PC-3 (cell line): Measurements from ENCODE around the gene ESYT2. TPM values are rescaled to one million over a fixed set of nuclear protein-coding genes. Genes with fewer than 3 reads are reported as not detected.

Experiments used
- ATAC-seq: fragments of 200-7000 bp; cut with Tn5 transposase; 2 replicates; pipeline ENCODE4 v1.9.1; 2020; ENCODE audit warnings: mild to moderate bottlenecking, moderate library complexity
- BruUV-seq: library from RNA; stranded (reverse); fragments of 400-500 nt; replicated peaks from 2 replicates; lab custom pipeline; 2021; lab: Mats Ljungman, UMichigan
- CTCF ChIA-PET: fragments of 300-600 bp; sonication (Branson Sonifier 250); formaldehyde crosslinking; loops from one replicate; lab custom pipeline; 2022; ENCODE audit warnings: antibody characterized with exemption; lab: Charles Lee
- POLR2A ChIA-PET: fragments of 300-600 bp; sonication (Branson Sonifier 250); formaldehyde crosslinking; loops from one replicate; lab custom pipeline; 2022; ENCODE audit warnings: antibody characterized with exemption; ENCODE audit not compliant: unreplicated experiment; lab: Charles Lee
- DNase-seq: peaks from one replicate; pipeline ENCODE4 v3.0.0-alpha.2; 2015
- H2AFZ ChIP-seq: fragments of 300-600 bp; sonication (generic); 2 replicates; pipeline ENCODE4 v1.6.0; 2016; ENCODE audit warnings: antibody characterized with exemption, low read length
- H3F3A ChIP-seq: fragments of 300-600 bp; sonication (generic); one replicate; pipeline ENCODE4 v1.6.0; 2017; ENCODE audit warnings: antibody characterized with exemption, low read length, control low read depth, mild to moderate bottlenecking; ENCODE audit not compliant: unreplicated experiment
- H3K27ac ChIP-seq: fragments of 300-600 bp; sonication (generic); 2 replicates; pipeline ENCODE4 v1.5.1; 2016; ENCODE audit warnings: mild to moderate bottlenecking, low read length
- H3K27me3 ChIP-seq: fragments of 300-600 bp; sonication (generic); 2 replicates; pipeline ENCODE4 v1.6.1; 2016; ENCODE audit warnings: low read length, mixed read lengths
- H3K36me3 ChIP-seq: fragments of 300-600 bp; sonication (generic); 2 replicates; pipeline ENCODE4 v1.6.1; 2016; ENCODE audit warnings: low read depth, mixed run types, low read length, mixed read lengths
- H3K4me1 ChIP-seq: fragments of 300-600 bp; sonication (generic); 2 replicates; pipeline ENCODE4 v1.5.1; 2016; ENCODE audit warnings: low read length; ENCODE audit not compliant: insufficient read depth
- H3K4me2 ChIP-seq: fragments of 300-600 bp; sonication (generic); 2 replicates; pipeline ENCODE4 v1.6.0; 2016; ENCODE audit warnings: low read length
- H3K4me3 ChIP-seq: fragments of 300-600 bp; sonication (generic); 2 replicates; pipeline ENCODE4 v1.5.1; 2016; ENCODE audit warnings: mild to moderate bottlenecking, low read length, mixed read lengths
- H3K79me2 ChIP-seq: fragments of 300-600 bp; sonication (generic); 2 replicates; pipeline ENCODE4 v1.6.1; 2017; ENCODE audit warnings: low read length, mixed read lengths
- H3K9ac ChIP-seq: fragments of 300-600 bp; sonication (generic); 2 replicates; pipeline ENCODE4 v1.6.0; 2016; ENCODE audit warnings: mild to moderate bottlenecking, low read length
- H3K9me2 ChIP-seq: fragments of 300-600 bp; sonication (generic); replicated peaks from 2 replicates; pipeline ENCODE4 v1.6.1; 2016; ENCODE audit warnings: mixed run types, low read length, mixed read lengths
- H3K9me3 ChIP-seq: fragments of 300-600 bp; sonication (generic); 2 replicates; pipeline ENCODE4 v1.6.1; 2016; ENCODE audit warnings: low read length, mixed read lengths
- H4K20me1 ChIP-seq: fragments of 300-600 bp; sonication (generic); 2 replicates; pipeline ENCODE4 v1.6.1; 2016; ENCODE audit warnings: low read length, mixed read lengths
- EZH2 ChIP-seq: fragments of 300-600 bp; sonication (generic); IDR thresholded peaks from one replicate; pipeline ENCODE4 v1.6.1; 2017; ENCODE audit warnings: antibody characterized with exemption, mild to moderate bottlenecking, low read length; ENCODE audit not compliant: unreplicated experiment
- EZH2phosphoT487 ChIP-seq: fragments of 300-600 bp; sonication (generic); IDR thresholded peaks from 2 replicates; pipeline ENCODE4 v1.6.1; 2018; ENCODE audit warnings: mild to moderate bottlenecking, antibody characterized with exemption, low read length, borderline replicate concordance
- intact Hi-C: fragments of 100-400 bp; cut with micrococcal nuclease; formaldehyde crosslinking; loops from 2 replicates; pipeline ENCODE4 v1.9.0; 2023
- total RNA-seq: library from RNA; depleted of rRNA; stranded (reverse); fragments of >200 nt; gene quantifications from 2 replicates; pipeline ENCODE4 v1.2.3, GENCODE V29; 2014
- TF ChIP-seq, protein P1 (sequence below): fragments of 300-600 bp; sonication (generic); conservative IDR thresholded peaks from 2 replicates; pipeline ENCODE4 v1.5.1; 2017; ENCODE audit warnings: antibody characterized with exemption, low read depth, mild to moderate bottlenecking, low read length

The ESYT2 gene
- total RNA-seq, 1 experiment from 2014 or later, result 76.1 TPM

DNA sequence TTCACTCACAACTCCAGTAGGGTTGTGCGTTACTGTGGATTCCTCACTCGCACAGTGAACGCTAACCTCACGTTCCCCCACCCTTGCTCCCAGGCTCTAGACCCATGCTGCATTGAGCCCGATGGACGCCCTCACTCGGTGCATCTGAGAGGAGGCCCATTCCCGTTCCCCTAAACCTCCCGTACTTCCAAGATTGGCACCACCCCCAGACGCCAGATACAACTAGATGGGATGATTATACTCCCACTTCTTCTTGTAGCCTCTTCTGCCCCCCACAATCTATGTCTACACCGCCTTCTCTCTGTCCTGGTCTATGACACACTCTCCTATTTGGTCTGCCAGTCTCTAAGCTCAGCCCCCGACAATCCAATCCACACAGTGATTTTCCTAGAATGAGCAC, 67.4 kb downstream of the ESYT2 start:
- Histone ChIP-seq H4K20me1 (no peaks in the 10 kb centered on the region), H3K9me3 (no peaks in the 10 kb centered on the region), H3F3A (no peaks in the 10 kb centered on the region), H3K9ac (no peak overlapping the region), H3K27ac (no peak overlapping the region), H3K36me3 (peaks cover 34% of the 10 kb centered on the region), H2AFZ (no peak overlapping the region), H3K79me2 (no peaks in the 10 kb centered on the region), H3K4me1 (no peaks in the 10 kb centered on the region), H3K27me3 (no peaks in the 10 kb centered on the region), H3K9me2 (no peaks in the 10 kb centered on the region), H3K4me2 (no peak overlapping the region), H3K4me3 (no peak overlapping the region)
- ChIA-PET CTCF (no interaction called here), POLR2A (no interaction called here)
- ATAC-seq, result no peak
- BruUV-seq, result no TSS peak
- intact Hi-C loops, result no loop called here
- no peak for TF ChIP-seq EZH2
- TF ChIP-seq, protein P1, sequence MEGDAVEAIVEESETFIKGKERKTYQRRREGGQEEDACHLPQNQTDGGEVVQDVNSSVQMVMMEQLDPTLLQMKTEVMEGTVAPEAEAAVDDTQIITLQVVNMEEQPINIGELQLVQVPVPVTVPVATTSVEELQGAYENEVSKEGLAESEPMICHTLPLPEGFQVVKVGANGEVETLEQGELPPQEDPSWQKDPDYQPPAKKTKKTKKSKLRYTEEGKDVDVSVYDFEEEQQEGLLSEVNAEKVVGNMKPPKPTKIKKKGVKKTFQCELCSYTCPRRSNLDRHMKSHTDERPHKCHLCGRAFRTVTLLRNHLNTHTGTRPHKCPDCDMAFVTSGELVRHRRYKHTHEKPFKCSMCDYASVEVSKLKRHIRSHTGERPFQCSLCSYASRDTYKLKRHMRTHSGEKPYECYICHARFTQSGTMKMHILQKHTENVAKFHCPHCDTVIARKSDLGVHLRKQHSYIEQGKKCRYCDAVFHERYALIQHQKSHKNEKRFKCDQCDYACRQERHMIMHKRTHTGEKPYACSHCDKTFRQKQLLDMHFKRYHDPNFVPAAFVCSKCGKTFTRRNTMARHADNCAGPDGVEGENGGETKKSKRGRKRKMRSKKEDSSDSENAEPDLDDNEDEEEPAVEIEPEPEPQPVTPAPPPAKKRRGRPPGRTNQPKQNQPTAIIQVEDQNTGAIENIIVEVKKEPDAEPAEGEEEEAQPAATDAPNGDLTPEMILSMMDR, result no peak
- DNase-seq, result no peak

DNA sequence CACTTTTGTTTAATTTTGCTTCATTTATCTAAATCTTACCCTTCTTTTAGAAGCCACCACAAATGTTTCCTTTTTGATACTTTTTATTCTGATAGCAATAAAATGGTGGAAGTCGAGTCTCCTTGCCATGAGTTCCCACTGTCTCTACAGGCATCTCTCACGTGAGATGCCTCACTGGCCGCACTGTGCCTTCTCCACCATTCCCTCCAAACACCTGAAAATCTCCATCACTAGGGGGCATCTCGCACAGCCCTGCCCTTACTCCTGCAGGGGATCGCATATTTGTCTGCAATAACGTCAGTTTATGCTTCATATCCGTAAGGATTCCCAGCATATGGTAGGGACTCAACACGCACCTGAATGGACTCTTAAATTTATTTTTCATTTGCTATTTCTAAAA, 68.4 kb downstream of the ESYT2 start:
- intact Hi-C loops, result no loop called here
- Histone ChIP-seq H3K4me2 (no peak overlapping the region), H3K9ac (no peak overlapping the region), H3K79me2 (no peaks in the 10 kb centered on the region), H3K4me1 (no peaks in the 10 kb centered on the region), H3K36me3 (peaks cover 34% of the 10 kb centered on the region), H3K9me2 (no peaks in the 10 kb centered on the region), H3K4me3 (no peak overlapping the region), H2AFZ (no peak overlapping the region), H3K9me3 (no peaks in the 10 kb centered on the region), H4K20me1 (no peaks in the 10 kb centered on the region), H3K27ac (no peak overlapping the region), H3K27me3 (no peaks in the 10 kb centered on the region), H3F3A (no peaks in the 10 kb centered on the region)
- POLR2A ChIA-PET, result no interaction called here
- DNase-seq (no peak), ATAC-seq (no peak)
- no TSS peak for BruUV-seq
- TF ChIP-seq, protein P1, result peak; percentile 59
- no peak for TF ChIP-seq EZH2
- CTCF ChIA-PET, result no interaction called here

DNA sequence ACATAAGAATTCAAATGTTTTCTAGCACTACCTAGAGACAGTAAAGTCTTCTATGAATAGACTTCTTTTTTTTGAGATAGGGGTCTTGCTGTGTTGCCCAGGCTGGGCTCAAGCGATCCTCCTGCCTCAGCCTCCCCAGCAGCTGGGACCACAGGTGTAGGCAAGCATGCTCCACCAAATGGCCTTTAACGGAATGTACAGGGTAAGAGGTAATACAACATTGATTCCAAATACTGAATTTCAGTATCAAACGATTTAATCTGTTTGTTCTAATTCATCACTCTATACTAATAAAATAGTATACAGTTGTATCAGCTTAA, 68.9 kb downstream of the ESYT2 start:
- no peaks in the 10 kb centered on the region for H3K9me3 ChIP-seq
- no peaks in the 10 kb centered on the region for H3K4me1 ChIP-seq
- H4K20me1 ChIP-seq, result no peaks in the 10 kb centered on the region
- H3F3A ChIP-seq, result no peaks in the 10 kb centered on the region
- no peak overlapping the region for H3K27ac ChIP-seq
- H3K79me2 ChIP-seq, result no peaks in the 10 kb centered on the region
- ATAC-seq (no peak), DNase-seq (no peak)
- TF ChIP-seq EZH2phosphoT487 (no peak), EZH2 (no peak)
- TF ChIP-seq, protein P1, result no peak
- no peak overlapping the region for H3K4me3 ChIP-seq
- BruUV-seq, result no TSS peak
- intact Hi-C loops, result no loop called here
- no peaks in the 10 kb centered on the region for H3K9me2 ChIP-seq
- ChIA-PET POLR2A (no interaction called here), CTCF (no interaction called here)
- H3K4me2 ChIP-seq, result no peak overlapping the region
- no peak overlapping the region for H2AFZ ChIP-seq
- H3K9ac ChIP-seq, result no peak overlapping the region
- no peaks in the 10 kb centered on the region for H3K27me3 ChIP-seq
- peaks cover 34% of the 10 kb centered on the region for H3K36me3 ChIP-seq
